Glutamatergic neuron (in vitro differentiated cells): Measurements from ENCODE around the gene GPAM. TPM values are rescaled to one million over a fixed set of nuclear protein-coding genes. Genes with fewer than 3 reads are reported as not detected.
A peak's percentile ranks its signal among the peaks of the same experiment; 100 is the strongest.

Experiments used
- DNase-seq: peaks from one replicate; pipeline ENCODE4 v3.0.0; 2022
- H3K27ac Mint-ChIP-seq: one replicate; pipeline ENCODE4 v1.8.0; 2020; ENCODE audit warnings: mild to moderate bottlenecking, mixed read lengths, inconsistent platforms; ENCODE audit not compliant: unreplicated experiment
- H3K27me3 Mint-ChIP-seq: one replicate; pipeline ENCODE4 v1.8.0; 2020; ENCODE audit warnings: mild to moderate bottlenecking, moderate library complexity, mixed read lengths, inconsistent platforms; ENCODE audit not compliant: unreplicated experiment
- H3K36me3 Mint-ChIP-seq: one replicate; pipeline ENCODE4 v1.8.0; 2020; ENCODE audit warnings: mild to moderate bottlenecking, mixed read lengths, inconsistent platforms; ENCODE audit not compliant: unreplicated experiment
- H3K4me1 Mint-ChIP-seq: one replicate; pipeline ENCODE4 v1.8.0; 2020; ENCODE audit warnings: mild to moderate bottlenecking, low read depth, mixed read lengths, inconsistent platforms; ENCODE audit not compliant: unreplicated experiment
- H3K4me3 Mint-ChIP-seq: one replicate; pipeline ENCODE4 v1.8.0; 2020; ENCODE audit warnings: mild to moderate bottlenecking, mixed read lengths, inconsistent platforms; ENCODE audit not compliant: unreplicated experiment
- H3K9me3 Mint-ChIP-seq: one replicate; pipeline ENCODE4 v1.8.0; 2020; ENCODE audit warnings: mild to moderate bottlenecking, moderate library complexity, mixed read lengths, inconsistent platforms; ENCODE audit not compliant: unreplicated experiment
- CTCF ChIP-seq: fragments of 200-600 bp; sonication (generic); IDR thresholded peaks from one replicate; pipeline ENCODE4 v1.5.0; 2021; ENCODE audit not compliant: partially characterized antibody, unreplicated experiment
- total RNA-seq: library from RNA; stranded (reverse); fragmentation: NEBNext Ultra II Directional; extraction: Animal tissue kit (Norgen Biotek cat#: 25700); gene quantifications from one replicate; pipeline ENCODE4 v1.2.1, GENCODE V29; 2021; ENCODE audit not compliant: unreplicated experiment

GPAM gene
- total RNA-seq, 1 donor from 2014 or later = 13.8 TPM

GRCh38 chr10:112145263-112145662, 38.3 kb downstream of the GPAM start:
- no peaks in the 10 kb centered on the region for H3K4me1 Mint-ChIP-seq
- TF ChIP-seq CTCF = no peak
- DNase-seq = no peak
- no peaks in the 10 kb centered on the region for H3K27me3 Mint-ChIP-seq
- no peak overlapping the region for H3K4me3 Mint-ChIP-seq
- peaks cover 4% of the 10 kb centered on the region for H3K36me3 Mint-ChIP-seq
- no peaks in the 10 kb centered on the region for H3K9me3 Mint-ChIP-seq
- no peak overlapping the region for H3K27ac Mint-ChIP-seq

GRCh38 chr10:112143420-112143819, 40.1 kb downstream of the GPAM start:
- H3K27ac Mint-ChIP-seq = no peak overlapping the region
- no peak for TF ChIP-seq CTCF
- peaks cover 2% of the 10 kb centered on the region for H3K27me3 Mint-ChIP-seq
- no peak for DNase-seq
- no peak overlapping the region for H3K4me3 Mint-ChIP-seq
- H3K9me3 Mint-ChIP-seq = no peaks in the 10 kb centered on the region
- no peaks in the 10 kb centered on the region for H3K4me1 Mint-ChIP-seq
- peaks cover 10% of the 10 kb centered on the region for H3K36me3 Mint-ChIP-seq

- H3K4me3 Mint-ChIP-seq = no peak overlapping the region
- no peaks in the 10 kb centered on the region for H3K9me3 Mint-ChIP-seq
- no peak for DNase-seq
- no peaks in the 10 kb centered on the region for H3K4me1 Mint-ChIP-seq
- no peak for TF ChIP-seq CTCF
- H3K27me3 Mint-ChIP-seq = peaks cover 4% of the 10 kb centered on the region
- H3K27ac Mint-ChIP-seq = no peak overlapping the region
- H3K36me3 Mint-ChIP-seq = peaks cover 10% of the 10 kb centered on the region
Observed at GRCh38 chr10:112141292-112141691, 42.3 kb downstream of the GPAM start.

- DNase-seq = peak; percentile 90
- Mint-ChIP-seq H3K4me1 (no peaks in the 10 kb centered on the region), H3K4me3 (no peak overlapping the region), H3K27ac (no peak overlapping the region), H3K27me3 (peaks cover 4% of the 10 kb centered on the region), H3K36me3 (peaks cover 10% of the 10 kb centered on the region), H3K9me3 (no peaks in the 10 kb centered on the region)
- TF ChIP-seq CTCF = peak; percentile 95
Observed at GRCh38 chr10:112140110-112140970, 43.2 kb downstream of the GPAM start.

- Mint-ChIP-seq H3K4me1 (no peaks in the 10 kb centered on the region), H3K36me3 (peaks cover 10% of the 10 kb centered on the region), H3K27ac (no peak overlapping the region), H3K27me3 (peaks cover 4% of the 10 kb centered on the region), H3K4me3 (no peak overlapping the region), H3K9me3 (no peaks in the 10 kb centered on the region)
- TF ChIP-seq CTCF = no peak
- DNase-seq = no peak
Observed at GRCh38 chr10:112139176-112139575, 44.4 kb downstream of the GPAM start.
